K562 (cell line): Measurements from ENCODE around the gene VPS35. TPM values are rescaled to one million over a fixed set of nuclear protein-coding genes. Genes with fewer than 3 reads are reported as not detected.
A peak's percentile ranks its signal among the peaks of the same experiment; 100 is the strongest.

Experiments used
- CBX8 ChIP-seq: fragments of 200-600 bp; sonication (generic); IDR thresholded peaks from 2 replicates; pipeline ENCODE4 v1.6.1; 2012; ENCODE audit warnings: borderline replicate concordance, mixed run types, low read depth, mild to moderate bottlenecking, moderate library complexity, mixed read lengths, low read length, control low read depth, inconsistent platforms; ENCODE audit not compliant: poor library complexity, severe bottlenecking; ENCODE audit errors: extremely low read depth
- MECOM ChIP-seq: fragments of 250-450 bp; sonication (Bioruptor Pico); IDR thresholded peaks from 2 replicates; pipeline ENCODE4 v1.8.0; 2022; ENCODE audit warnings: inconsistent platforms
- NFXL1 ChIP-seq: fragments of 450-650 bp; formaldehyde crosslinking; IDR thresholded peaks from 2 replicates; pipeline ENCODE4 v1.4.0; 2021; ENCODE audit warnings: mild to moderate bottlenecking
- POLR3G ChIP-seq: IDR thresholded peaks from 2 replicates; pipeline ENCODE4 v1.6.1; 2011; ENCODE audit not compliant: insufficient read length, insufficient replicate concordance; ENCODE audit errors: extremely low read depth
- PRMT5 ChIP-seq: sonication (generic); formaldehyde crosslinking; IDR thresholded peaks from 2 replicates; pipeline ENCODE4 v1.5.0; 2020; ENCODE audit warnings: missing genetic modification reagents
- PURB ChIP-seq: sonication (generic); formaldehyde crosslinking; IDR thresholded peaks from 2 replicates; pipeline ENCODE4 v1.9.0; 2021; ENCODE audit warnings: low read depth, mild to moderate bottlenecking, missing genetic modification reagents
- RNF2 ChIP-seq: sonication (generic); IDR thresholded peaks from 2 replicates; pipeline ENCODE4 v1.6.1; 2016
- SRSF3 ChIP-seq: fragments of 200-400 bp; formaldehyde crosslinking; IDR thresholded peaks from 2 replicates; pipeline ENCODE4 v1.6.1; 2016; ENCODE audit warnings: mild to moderate bottlenecking, low read length, moderate library complexity; ENCODE audit not compliant: insufficient read depth
- polyA plus RNA-seq, 8 experiments: library from polyadenylated mRNA; depleted of rRNA in 4 of 8; stranded (reverse) in 5 of 8; unstranded in 3 of 8; fragments of >200 nt; fragmentation: Nextera tagmentation in 2 of 8; fragmentation: Illumina TruSeq in 1 of 8; extraction: Ambion mirVana in 2 of 8; extraction: Trizol in 1 of 8; gene quantifications; 2 replicates each; pipeline versions ENCODE4 v1.2.1 to v1.2.3, GENCODE V29; 2011 to 2014; ENCODE audit warnings: inconsistent platforms in 1 of 8, missing spikeins in 1 of 8
- total RNA-seq, 7 experiments: library from RNA; depleted of rRNA in 6 of 7; stranded (reverse); fragments of >200 nt in 6 of 7; fragmentation: Illumina TruSeq in 2 of 7; extraction: Trizol in 2 of 7; gene quantifications; 2 replicates each; pipeline versions ENCODE4 v1.2.1 to v1.2.3, GENCODE V29; 2011 to 2021; ENCODE audit warnings: low replicate concordance in 1 of 7
- TF ChIP-seq, protein P1 (sequence below): sonication (generic); formaldehyde crosslinking; IDR thresholded peaks from 2 replicates; pipeline ENCODE4 v1.8.1; 2023; ENCODE audit warnings: missing genetic modification reagents, mild to moderate bottlenecking, borderline replicate concordance
- TF ChIP-seq, protein P2 (sequence below): fragments of 450-650 bp; IDR thresholded peaks from 2 replicates; pipeline ENCODE4 v1.6.1; 2016; ENCODE audit warnings: low read depth, mild to moderate bottlenecking, moderate library complexity
- TF ChIP-seq, protein P3 (sequence below): fragments of 450-650 bp; IDR thresholded peaks from 2 replicates; pipeline ENCODE4 v1.6.1; 2017; ENCODE audit warnings: antibody characterized with exemption
- TF ChIP-seq, protein P4 (sequence below), 3 experiments: fragments of 200-800 bp in 1 of 3; sonication (Bioruptor generic) in 1 of 3; sonication (generic) in 1 of 3; formaldehyde crosslinking in 1 of 3; IDR thresholded peaks; 2 replicates each; pipeline versions ENCODE4 v1.6.1 to v1.8.0; 2016 to 2022; ENCODE audit warnings: mild to moderate bottlenecking in 2 of 3, missing compliant biosample characterization in 2 of 3, missing genetic modification characterization in 2 of 3, missing genetic modification reagents in 1 of 3
- TF ChIP-seq, protein P5 (sequence below): sonication (generic); formaldehyde crosslinking; IDR thresholded peaks from 2 replicates; pipeline ENCODE4 v1.8.0; 2023; ENCODE audit warnings: missing genetic modification reagents, mild to moderate bottlenecking, borderline replicate concordance

The VPS35 gene
- total and polyA plus RNA-seq, 9 of the 15 experiments (the other 6 are each of a cell fraction or from before 2014, with no cell fraction given), result 32.7 to 131 (median 66.2) TPM

DNA sequence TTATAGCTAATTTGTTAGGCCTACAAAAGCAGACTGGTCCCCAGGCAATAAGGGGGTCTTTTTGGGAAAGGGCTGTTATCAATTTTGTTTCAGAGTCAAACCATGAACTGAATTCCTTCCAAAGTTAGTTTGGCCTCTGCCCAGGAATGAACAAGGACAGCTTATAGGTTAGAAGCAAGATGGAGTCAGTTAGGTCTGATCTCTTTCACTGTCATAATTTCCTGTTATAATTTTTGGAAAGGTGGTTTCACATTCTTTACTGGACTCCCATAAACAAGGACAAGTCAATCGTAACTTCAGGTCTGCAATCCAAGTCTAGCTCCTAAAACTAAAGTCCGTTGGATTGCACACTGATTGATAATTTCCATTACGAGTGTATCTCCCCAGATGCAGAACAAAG, 37.7 kb downstream of the VPS35 start (continued):
- TF ChIP-seq, protein P1, sequence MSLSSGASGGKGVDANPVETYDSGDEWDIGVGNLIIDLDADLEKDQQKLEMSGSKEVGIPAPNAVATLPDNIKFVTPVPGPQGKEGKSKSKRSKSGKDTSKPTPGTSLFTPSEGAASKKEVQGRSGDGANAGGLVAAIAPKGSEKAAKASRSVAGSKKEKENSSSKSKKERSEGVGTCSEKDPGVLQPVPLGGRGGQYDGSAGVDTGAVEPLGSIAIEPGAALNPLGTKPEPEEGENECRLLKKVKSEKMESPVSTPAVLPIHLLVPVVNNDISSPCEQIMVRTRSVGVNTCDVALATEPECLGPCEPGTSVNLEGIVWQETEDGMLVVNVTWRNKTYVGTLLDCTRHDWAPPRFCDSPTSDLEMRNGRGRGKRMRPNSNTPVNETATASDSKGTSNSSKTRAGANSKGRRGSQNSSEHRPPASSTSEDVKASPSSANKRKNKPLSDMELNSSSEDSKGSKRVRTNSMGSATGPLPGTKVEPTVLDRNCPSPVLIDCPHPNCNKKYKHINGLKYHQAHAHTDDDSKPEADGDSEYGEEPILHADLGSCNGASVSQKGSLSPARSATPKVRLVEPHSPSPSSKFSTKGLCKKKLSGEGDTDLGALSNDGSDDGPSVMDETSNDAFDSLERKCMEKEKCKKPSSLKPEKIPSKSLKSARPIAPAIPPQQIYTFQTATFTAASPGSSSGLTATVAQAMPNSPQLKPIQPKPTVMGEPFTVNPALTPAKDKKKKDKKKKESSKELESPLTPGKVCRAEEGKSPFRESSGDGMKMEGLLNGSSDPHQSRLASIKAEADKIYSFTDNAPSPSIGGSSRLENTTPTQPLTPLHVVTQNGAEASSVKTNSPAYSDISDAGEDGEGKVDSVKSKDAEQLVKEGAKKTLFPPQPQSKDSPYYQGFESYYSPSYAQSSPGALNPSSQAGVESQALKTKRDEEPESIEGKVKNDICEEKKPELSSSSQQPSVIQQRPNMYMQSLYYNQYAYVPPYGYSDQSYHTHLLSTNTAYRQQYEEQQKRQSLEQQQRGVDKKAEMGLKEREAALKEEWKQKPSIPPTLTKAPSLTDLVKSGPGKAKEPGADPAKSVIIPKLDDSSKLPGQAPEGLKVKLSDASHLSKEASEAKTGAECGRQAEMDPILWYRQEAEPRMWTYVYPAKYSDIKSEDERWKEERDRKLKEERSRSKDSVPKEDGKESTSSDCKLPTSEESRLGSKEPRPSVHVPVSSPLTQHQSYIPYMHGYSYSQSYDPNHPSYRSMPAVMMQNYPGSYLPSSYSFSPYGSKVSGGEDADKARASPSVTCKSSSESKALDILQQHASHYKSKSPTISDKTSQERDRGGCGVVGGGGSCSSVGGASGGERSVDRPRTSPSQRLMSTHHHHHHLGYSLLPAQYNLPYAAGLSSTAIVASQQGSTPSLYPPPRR (CRISPR knock-in tag), result no peak
- TF ChIP-seq RNF2 (no peak), POLR3G (no peak), PRMT5 (CRISPR knock-in tag) (no peak), MECOM (CRISPR knock-in tag) (0 out of 2 replicates have a peak, but pooled peaks have one; percentile 37), PURB (CRISPR knock-in tag) (no peak), NFXL1 (CRISPR knock-in tag) (no peak), CBX8 (no peak), SRSF3 (no peak)
- TF ChIP-seq, protein P2, sequence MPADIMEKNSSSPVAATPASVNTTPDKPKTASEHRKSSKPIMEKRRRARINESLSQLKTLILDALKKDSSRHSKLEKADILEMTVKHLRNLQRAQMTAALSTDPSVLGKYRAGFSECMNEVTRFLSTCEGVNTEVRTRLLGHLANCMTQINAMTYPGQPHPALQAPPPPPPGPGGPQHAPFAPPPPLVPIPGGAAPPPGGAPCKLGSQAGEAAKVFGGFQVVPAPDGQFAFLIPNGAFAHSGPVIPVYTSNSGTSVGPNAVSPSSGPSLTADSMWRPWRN, result no peak
- TF ChIP-seq, protein P3, sequence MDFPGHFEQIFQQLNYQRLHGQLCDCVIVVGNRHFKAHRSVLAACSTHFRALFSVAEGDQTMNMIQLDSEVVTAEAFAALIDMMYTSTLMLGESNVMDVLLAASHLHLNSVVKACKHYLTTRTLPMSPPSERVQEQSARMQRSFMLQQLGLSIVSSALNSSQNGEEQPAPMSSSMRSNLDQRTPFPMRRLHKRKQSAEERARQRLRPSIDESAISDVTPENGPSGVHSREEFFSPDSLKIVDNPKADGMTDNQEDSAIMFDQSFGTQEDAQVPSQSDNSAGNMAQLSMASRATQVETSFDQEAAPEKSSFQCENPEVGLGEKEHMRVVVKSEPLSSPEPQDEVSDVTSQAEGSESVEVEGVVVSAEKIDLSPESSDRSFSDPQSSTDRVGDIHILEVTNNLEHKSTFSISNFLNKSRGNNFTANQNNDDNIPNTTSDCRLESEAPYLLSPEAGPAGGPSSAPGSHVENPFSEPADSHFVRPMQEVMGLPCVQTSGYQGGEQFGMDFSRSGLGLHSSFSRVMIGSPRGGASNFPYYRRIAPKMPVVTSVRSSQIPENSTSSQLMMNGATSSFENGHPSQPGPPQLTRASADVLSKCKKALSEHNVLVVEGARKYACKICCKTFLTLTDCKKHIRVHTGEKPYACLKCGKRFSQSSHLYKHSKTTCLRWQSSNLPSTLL, result no peak
- TF ChIP-seq, protein P4, sequence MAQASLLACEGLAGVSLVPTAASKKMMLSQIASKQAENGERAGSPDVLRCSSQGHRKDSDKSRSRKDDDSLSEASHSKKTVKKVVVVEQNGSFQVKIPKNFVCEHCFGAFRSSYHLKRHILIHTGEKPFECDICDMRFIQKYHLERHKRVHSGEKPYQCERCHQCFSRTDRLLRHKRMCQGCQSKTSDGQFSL (CRISPR knock-in tag; IDR thresholded peaks at IDR 0.05), result no peak
- TF ChIP-seq, protein P4 (tag; IDR thresholded peaks at IDR 0.05), result peak in 1 of 2 experiments; percentile 72; a peak in 1 of 4 replicates
- TF ChIP-seq, protein P5, sequence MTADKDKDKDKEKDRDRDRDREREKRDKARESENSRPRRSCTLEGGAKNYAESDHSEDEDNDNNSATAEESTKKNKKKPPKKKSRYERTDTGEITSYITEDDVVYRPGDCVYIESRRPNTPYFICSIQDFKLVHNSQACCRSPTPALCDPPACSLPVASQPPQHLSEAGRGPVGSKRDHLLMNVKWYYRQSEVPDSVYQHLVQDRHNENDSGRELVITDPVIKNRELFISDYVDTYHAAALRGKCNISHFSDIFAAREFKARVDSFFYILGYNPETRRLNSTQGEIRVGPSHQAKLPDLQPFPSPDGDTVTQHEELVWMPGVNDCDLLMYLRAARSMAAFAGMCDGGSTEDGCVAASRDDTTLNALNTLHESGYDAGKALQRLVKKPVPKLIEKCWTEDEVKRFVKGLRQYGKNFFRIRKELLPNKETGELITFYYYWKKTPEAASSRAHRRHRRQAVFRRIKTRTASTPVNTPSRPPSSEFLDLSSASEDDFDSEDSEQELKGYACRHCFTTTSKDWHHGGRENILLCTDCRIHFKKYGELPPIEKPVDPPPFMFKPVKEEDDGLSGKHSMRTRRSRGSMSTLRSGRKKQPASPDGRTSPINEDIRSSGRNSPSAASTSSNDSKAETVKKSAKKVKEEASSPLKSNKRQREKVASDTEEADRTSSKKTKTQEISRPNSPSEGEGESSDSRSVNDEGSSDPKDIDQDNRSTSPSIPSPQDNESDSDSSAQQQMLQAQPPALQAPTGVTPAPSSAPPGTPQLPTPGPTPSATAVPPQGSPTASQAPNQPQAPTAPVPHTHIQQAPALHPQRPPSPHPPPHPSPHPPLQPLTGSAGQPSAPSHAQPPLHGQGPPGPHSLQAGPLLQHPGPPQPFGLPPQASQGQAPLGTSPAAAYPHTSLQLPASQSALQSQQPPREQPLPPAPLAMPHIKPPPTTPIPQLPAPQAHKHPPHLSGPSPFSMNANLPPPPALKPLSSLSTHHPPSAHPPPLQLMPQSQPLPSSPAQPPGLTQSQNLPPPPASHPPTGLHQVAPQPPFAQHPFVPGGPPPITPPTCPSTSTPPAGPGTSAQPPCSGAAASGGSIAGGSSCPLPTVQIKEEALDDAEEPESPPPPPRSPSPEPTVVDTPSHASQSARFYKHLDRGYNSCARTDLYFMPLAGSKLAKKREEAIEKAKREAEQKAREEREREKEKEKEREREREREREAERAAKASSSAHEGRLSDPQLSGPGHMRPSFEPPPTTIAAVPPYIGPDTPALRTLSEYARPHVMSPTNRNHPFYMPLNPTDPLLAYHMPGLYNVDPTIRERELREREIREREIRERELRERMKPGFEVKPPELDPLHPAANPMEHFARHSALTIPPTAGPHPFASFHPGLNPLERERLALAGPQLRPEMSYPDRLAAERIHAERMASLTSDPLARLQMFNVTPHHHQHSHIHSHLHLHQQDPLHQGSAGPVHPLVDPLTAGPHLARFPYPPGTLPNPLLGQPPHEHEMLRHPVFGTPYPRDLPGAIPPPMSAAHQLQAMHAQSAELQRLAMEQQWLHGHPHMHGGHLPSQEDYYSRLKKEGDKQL (CRISPR knock-in tag), result no peak
